ENCODE measurements around the gene MYF6.

MYF6 gene

DNA sequence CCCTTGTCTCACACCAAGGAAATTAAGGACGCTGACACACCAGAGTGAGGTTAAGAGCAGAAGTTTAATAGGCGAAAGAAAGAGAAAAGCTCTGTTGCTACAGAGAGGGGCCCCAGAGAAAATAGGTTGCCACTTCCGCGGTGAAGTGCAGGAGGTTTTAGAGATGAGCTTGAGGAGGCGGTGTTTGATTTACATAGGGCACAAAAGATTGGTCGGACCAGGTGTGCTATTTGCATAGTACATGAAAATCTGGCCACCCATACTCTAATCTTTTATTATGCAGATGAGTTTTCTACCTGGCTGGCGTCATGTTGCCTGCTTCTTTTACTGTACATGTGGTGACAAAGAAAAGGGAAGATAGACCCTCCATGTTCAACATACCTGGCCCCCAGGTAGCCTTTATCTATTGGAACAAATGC is 23.3 kb upstream of the MYF6 start:
- TF ChIP-seq, protein P1, sequence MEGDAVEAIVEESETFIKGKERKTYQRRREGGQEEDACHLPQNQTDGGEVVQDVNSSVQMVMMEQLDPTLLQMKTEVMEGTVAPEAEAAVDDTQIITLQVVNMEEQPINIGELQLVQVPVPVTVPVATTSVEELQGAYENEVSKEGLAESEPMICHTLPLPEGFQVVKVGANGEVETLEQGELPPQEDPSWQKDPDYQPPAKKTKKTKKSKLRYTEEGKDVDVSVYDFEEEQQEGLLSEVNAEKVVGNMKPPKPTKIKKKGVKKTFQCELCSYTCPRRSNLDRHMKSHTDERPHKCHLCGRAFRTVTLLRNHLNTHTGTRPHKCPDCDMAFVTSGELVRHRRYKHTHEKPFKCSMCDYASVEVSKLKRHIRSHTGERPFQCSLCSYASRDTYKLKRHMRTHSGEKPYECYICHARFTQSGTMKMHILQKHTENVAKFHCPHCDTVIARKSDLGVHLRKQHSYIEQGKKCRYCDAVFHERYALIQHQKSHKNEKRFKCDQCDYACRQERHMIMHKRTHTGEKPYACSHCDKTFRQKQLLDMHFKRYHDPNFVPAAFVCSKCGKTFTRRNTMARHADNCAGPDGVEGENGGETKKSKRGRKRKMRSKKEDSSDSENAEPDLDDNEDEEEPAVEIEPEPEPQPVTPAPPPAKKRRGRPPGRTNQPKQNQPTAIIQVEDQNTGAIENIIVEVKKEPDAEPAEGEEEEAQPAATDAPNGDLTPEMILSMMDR (IDR thresholded peaks at IDR 0.05; ENCODE audit: borderline replicate concordance, extremely low read depth, low read length, poor library complexity, severe bottlenecking) = no peak
- no peak for TF ChIP-seq EZH2 (IDR thresholded peaks at IDR 0.05; ENCODE audit: borderline replicate concordance, low read depth, low read length, severe bottlenecking)
- H3K36me3 ChIP-seq (ENCODE audit: insufficient read depth, low read length) = no peaks in the 10 kb centered on the region
- H3K79me2 ChIP-seq (ENCODE audit: insufficient read depth, low read length) = no peaks in the 10 kb centered on the region
- H3K4me3 ChIP-seq (ENCODE audit: low read depth in 1 of 2, low read length in 2 of 2) = no peak overlapping the region
- H3K27me3 ChIP-seq (ENCODE audit: insufficient read depth, low read length, poor library complexity) = no peaks in the 10 kb centered on the region
- H4K20me1 ChIP-seq (ENCODE audit: insufficient read depth, low read length) = no peaks in the 10 kb centered on the region
- H3K9me3 ChIP-seq (ENCODE audit: insufficient read depth, low read length, severe bottlenecking) = no peaks in the 10 kb centered on the region
- no peaks in the 10 kb centered on the region for H3K4me1 ChIP-seq (ENCODE audit: insufficient read depth, low read length)
- no peak overlapping the region for H3K4me2 ChIP-seq (ENCODE audit: insufficient read depth, low read length)
- H2AFZ ChIP-seq (ENCODE audit: low read depth, low read length) = no peak overlapping the region
- ATAC-seq (ENCODE audit: insufficient read depth, low read depth) = no peak
- no peak for DNase-seq
- no peak overlapping the region for H3K27ac ChIP-seq (ENCODE audit: low read length)
- H3K9ac ChIP-seq (ENCODE audit: low read depth, low read length) = no peak overlapping the region

DNA sequence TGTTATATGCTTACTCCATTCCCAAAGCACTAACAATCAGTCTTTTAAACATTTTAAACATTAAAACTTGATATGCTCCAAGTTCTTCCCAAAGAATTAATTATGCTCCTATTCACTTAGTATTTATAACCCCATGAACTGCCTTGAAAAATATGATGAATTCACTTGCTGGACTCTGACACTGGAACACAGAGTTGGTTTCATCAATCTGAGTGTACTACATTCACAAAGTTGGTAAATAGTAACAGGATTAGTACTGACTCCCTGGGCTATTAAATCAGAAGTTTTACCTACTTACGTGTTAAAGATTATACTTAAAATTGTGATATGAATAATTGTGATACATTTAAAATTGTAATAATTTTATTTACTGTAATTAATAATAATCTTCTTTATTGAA is 17.3 kb upstream of the MYF6 start:
- Histone ChIP-seq H3K79me2 (ENCODE audit: insufficient read depth, low read length) (no peaks in the 10 kb centered on the region), H2AFZ (ENCODE audit: low read depth, low read length) (no peak overlapping the region), H3K36me3 (ENCODE audit: insufficient read depth, low read length) (no peaks in the 10 kb centered on the region), H3K4me1 (ENCODE audit: insufficient read depth, low read length) (no peaks in the 10 kb centered on the region), H3K4me2 (ENCODE audit: insufficient read depth, low read length) (no peak overlapping the region), H4K20me1 (ENCODE audit: insufficient read depth, low read length) (no peaks in the 10 kb centered on the region), H3K9me3 (ENCODE audit: insufficient read depth, low read length, severe bottlenecking) (no peaks in the 10 kb centered on the region), H3K4me3 (ENCODE audit: low read depth in 1 of 2, low read length in 2 of 2) (no peak overlapping the region), H3K27ac (ENCODE audit: low read length) (no peak overlapping the region), H3K27me3 (ENCODE audit: insufficient read depth, low read length, poor library complexity) (no peaks in the 10 kb centered on the region), H3K9ac (ENCODE audit: low read depth, low read length) (no peak overlapping the region)
- no peak for ATAC-seq (ENCODE audit: insufficient read depth, low read depth)
- no peak for DNase-seq
- TF ChIP-seq EZH2 (IDR thresholded peaks at IDR 0.05; ENCODE audit: borderline replicate concordance, low read depth, low read length, severe bottlenecking) = no peak
- TF ChIP-seq, protein P1 (IDR thresholded peaks at IDR 0.05; ENCODE audit: borderline replicate concordance, extremely low read depth, low read length, poor library complexity, severe bottlenecking) = no peak

DNA sequence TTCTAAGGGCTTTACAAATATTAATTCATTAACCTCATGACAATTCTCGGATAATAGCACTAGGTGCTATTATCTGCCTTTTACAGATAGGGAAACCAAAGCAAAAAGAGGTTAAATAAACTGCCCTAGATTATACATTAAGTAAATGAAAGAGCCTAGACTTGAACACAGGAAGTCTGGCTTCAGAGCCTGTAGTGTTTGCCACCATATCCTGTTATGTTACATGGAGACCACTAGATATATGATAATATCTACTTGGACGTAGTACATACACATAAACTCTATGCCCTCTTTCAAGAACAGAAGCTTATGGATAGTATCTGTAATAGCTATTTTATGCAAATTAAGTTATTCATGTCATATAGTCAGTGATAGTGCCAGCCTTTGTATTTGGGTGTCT is 16.9 kb upstream of the MYF6 start:
- Histone ChIP-seq H2AFZ (ENCODE audit: low read depth, low read length) (no peak overlapping the region), H3K27me3 (ENCODE audit: insufficient read depth, low read length, poor library complexity) (no peaks in the 10 kb centered on the region), H3K4me3 (ENCODE audit: low read depth in 1 of 2, low read length in 2 of 2) (no peak overlapping the region), H3K36me3 (ENCODE audit: insufficient read depth, low read length) (no peaks in the 10 kb centered on the region), H3K9ac (ENCODE audit: low read depth, low read length) (no peak overlapping the region), H3K79me2 (ENCODE audit: insufficient read depth, low read length) (no peaks in the 10 kb centered on the region), H3K4me1 (ENCODE audit: insufficient read depth, low read length) (no peaks in the 10 kb centered on the region), H3K27ac (ENCODE audit: low read length) (no peak overlapping the region), H3K4me2 (ENCODE audit: insufficient read depth, low read length) (no peak overlapping the region), H4K20me1 (ENCODE audit: insufficient read depth, low read length) (no peaks in the 10 kb centered on the region), H3K9me3 (ENCODE audit: insufficient read depth, low read length, severe bottlenecking) (no peaks in the 10 kb centered on the region)
- ATAC-seq (ENCODE audit: insufficient read depth, low read depth) (no peak), DNase-seq (no peak)
- no peak for TF ChIP-seq EZH2 (IDR thresholded peaks at IDR 0.05; ENCODE audit: borderline replicate concordance, low read depth, low read length, severe bottlenecking)
- TF ChIP-seq, protein P1 (IDR thresholded peaks at IDR 0.05; ENCODE audit: borderline replicate concordance, extremely low read depth, low read length, poor library complexity, severe bottlenecking) = no peak

DNA sequence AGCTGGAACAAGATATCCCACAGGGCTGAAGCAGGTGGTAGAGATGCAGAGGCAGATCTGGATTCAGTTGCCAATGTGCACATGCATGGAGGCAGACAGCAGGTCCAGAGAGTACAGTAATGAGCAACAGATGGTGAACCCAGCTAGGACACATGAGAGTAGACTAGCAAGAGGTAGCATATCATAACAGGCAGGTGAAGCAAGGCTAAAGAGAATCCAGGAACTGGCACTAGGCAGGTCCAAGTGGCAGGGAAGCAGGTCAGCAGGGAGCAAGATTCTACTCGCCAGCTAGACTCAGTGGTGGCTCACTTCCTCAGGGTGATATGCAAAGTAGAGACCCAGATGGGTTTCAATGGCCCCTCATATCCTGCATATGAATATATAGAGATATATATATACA is 15.3 kb upstream of the MYF6 start:
- no peak for ATAC-seq (ENCODE audit: insufficient read depth, low read depth)

More for the DNA sequence above, 15.3 kb upstream of the MYF6 start:
- Histone ChIP-seq H4K20me1 (ENCODE audit: insufficient read depth, low read length) (no peaks in the 10 kb centered on the region), H3K4me2 (ENCODE audit: insufficient read depth, low read length) (no peak overlapping the region), H3K4me1 (ENCODE audit: insufficient read depth, low read length) (no peaks in the 10 kb centered on the region), H3K4me3 (ENCODE audit: low read depth in 1 of 2, low read length in 2 of 2) (no peak overlapping the region), H2AFZ (ENCODE audit: low read depth, low read length) (no peak overlapping the region), H3K9me3 (ENCODE audit: insufficient read depth, low read length, severe bottlenecking) (no peaks in the 10 kb centered on the region), H3K36me3 (ENCODE audit: insufficient read depth, low read length) (no peaks in the 10 kb centered on the region), H3K79me2 (ENCODE audit: insufficient read depth, low read length) (no peaks in the 10 kb centered on the region), H3K27me3 (ENCODE audit: insufficient read depth, low read length, poor library complexity) (no peaks in the 10 kb centered on the region), H3K9ac (ENCODE audit: low read depth, low read length) (no peak overlapping the region), H3K27ac (ENCODE audit: low read length) (no peak overlapping the region)
- no peak for DNase-seq
- no peak for TF ChIP-seq EZH2 (IDR thresholded peaks at IDR 0.05; ENCODE audit: borderline replicate concordance, low read depth, low read length, severe bottlenecking)
- TF ChIP-seq, protein P1 (IDR thresholded peaks at IDR 0.05; ENCODE audit: borderline replicate concordance, extremely low read depth, low read length, poor library complexity, severe bottlenecking) = no peak
